LNCAP (cell line): ENCODE results near the gene PDZD4.

ENCODE experiments used
- CTCF ChIP-seq: fragments of 450-650 bp; IDR thresholded peaks from 2 replicates; pipeline ENCODE4 v1.5.1; 2017; ENCODE audit warnings: mild to moderate bottlenecking

Gene PDZD4

GRCh38 chrX:153857348-153857903 is 27.1 kb upstream of the PDZD4 start:
- no peak for TF ChIP-seq CTCF

GRCh38 chrX:153854702-153855101 is 24.4 kb upstream of the PDZD4 start:
- no peak for TF ChIP-seq CTCF

GRCh38 chrX:153853902-153854267 is 23.5 kb upstream of the PDZD4 start:
- no peak for TF ChIP-seq CTCF

- no peak for TF ChIP-seq CTCF
These were observed 23.0 kb upstream of the PDZD4 start for GRCh38 chrX:153853180-153853901.

GRCh38 chrX:153851981-153852380 is 21.6 kb upstream of the PDZD4 start:
- TF ChIP-seq CTCF: no peak

GRCh38 chrX:153848325-153848724 is 18.0 kb upstream of the PDZD4 start:
- no peak for TF ChIP-seq CTCF

- TF ChIP-seq CTCF: no peak
These were observed 15.5 kb upstream of the PDZD4 start for GRCh38 chrX:153845842-153846241.
